IPS-NIHi11 (cell line): ENCODE results near the gene GADD45A.
A peak's percentile ranks its signal among the peaks of the same experiment; 100 is the strongest.

Experiments
- DNase-seq: peaks from one replicate; pipeline ENCODE4 v3.0.0; 2012; ENCODE audit warnings: mixed read lengths, low spot score

Gene GADD45A

DNA sequence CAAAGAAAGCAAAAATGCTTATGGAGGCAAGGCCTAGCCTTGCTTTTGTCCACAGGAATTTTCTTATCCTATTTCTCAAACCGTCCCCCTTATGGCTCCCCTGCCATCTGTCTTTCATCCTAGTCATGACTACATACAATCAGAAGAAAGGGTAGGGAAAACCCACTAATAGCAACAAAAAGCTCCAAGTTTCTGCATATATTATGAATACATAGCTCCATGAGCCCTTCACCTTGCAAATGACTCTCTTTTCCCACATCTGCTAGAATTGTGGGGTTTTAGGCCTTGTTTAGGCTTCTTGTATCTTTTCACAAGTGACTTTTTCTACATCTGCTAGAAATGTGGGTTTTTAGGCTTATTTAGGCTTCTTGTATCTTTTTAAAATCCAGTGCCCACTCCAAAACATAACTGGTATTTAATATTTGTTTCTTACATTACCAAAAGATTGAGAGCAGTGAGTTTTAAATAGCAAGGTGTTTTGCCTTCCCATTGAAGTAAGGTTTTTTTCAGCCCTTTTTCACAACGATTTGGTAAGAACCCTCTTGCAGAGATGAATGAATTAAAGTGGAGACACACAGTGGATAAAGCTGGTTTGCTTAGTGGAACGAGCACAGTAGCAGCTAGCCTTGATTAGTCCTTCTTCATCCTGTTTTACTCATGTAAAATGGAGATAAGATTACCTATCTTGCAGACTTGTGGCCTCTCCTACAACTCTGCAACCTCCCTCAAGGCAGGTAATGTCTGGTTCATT lies 4.4 kb downstream of the GADD45A start:
- no peak for DNase-seq

DNA sequence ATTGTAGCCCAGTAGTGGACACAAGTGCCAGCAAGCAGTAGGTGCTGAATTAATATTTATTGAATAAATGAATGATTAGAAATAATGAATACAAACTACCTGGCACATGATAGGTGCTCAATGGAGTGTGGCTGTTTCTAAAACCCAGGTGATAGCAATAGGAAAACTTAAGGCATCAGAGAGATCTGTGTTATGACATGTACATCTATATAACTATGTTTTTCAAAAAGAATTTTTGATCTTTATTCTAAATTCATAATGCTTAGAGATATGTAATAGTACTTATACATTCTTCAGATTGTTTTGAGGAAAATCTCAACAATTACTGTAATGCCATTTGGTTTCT lies 5.0 kb downstream of the GADD45A start:
- no peak for DNase-seq

DNA sequence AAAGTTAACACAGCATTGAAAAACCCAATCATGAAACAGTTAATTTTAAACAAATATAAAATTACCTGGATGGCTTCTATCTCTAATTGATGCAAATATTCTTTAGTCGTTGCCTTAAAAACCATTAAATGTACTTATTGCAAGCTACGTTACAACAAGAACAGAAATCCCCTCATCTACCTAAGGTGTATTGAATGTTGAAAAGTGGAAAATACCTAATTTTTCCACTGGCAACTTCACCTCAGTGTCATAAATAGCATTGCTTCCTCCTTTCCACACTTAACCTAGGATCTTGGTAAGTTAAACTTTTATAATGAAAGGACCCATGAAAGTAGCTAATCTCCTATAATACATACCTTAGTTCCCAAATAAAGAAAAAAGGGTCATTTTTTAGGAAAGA lies 5.4 kb downstream of the GADD45A start:
- DNase-seq = no peak

DNA sequence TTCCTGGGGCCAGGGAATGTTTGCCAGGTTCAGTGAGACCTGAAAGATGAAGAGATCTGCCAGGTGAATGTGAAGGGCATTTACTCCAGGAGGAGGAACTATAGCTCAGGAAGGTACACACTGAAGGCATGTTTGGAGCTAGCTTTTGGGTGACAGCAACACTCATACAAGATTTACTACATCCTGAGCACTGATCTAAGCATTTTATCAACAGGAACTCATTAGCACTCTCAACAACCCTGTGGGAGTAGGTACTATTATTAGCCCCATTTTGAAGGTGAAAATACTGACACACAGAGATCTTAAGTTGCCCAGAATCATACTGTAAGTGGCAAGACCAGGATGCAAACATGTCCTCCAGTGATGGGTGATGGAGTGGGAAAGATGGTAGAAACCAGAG lies 6.7 kb downstream of the GADD45A start:
- DNase-seq = no peak

DNA sequence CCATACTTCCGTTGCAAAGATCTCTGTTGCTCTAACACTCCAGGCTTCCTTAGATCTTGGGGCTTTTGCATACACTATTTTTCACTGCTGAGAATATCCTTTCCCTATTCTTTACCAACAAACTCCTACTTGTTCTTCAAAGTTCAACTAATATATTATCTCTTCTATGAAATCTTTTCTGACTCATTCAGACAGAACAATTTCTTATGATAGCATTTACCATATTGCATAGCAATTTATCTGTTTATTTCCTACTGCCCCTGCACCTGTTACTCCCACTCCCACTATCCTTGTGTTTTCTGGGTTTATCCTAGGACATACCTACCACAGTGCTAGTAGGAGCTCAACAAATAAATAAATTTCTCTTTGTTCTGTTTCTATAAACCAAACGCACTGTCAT lies 11.0 kb downstream of the GADD45A start:
- no peak for DNase-seq

DNA sequence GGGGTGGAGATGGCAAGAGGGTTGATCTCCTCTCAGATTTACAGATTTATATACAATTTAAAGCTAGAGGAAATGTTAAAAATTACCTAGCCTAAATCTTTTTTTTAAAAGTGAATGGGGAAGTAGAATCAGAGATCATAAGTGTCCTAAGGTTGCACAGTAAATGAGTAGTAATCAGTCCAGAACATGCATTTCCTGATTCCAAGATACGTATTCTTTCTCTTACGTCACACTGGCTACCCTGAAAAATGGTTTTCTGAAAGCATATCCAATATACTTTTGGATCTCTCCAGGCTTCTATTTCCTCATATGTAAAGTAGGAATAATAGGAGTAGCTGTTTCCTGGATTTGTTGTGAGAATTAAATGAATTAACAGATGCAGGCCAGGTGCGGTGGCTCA lies 11.7 kb downstream of the GADD45A start:
- no peak for DNase-seq

DNA sequence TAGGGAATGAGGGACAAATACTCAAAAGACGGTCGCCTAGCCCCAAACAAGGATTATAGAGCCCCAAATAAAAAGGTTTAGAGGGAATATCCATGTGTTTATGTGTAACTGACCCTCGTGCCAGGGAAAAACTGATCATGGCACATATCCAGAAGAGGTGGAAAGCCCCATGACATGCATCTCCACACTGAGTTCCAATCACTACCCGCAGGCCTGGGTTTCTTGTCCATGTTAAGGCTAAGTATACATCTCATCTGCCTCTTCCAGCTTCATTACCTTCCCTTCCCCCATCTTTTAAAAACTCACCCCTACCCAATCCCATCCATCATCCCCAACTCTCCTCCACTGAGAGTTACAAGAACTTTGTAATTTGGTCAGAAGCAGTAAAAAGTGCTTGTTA lies 15.2 kb downstream of the GADD45A start:
- no peak for DNase-seq

DNA sequence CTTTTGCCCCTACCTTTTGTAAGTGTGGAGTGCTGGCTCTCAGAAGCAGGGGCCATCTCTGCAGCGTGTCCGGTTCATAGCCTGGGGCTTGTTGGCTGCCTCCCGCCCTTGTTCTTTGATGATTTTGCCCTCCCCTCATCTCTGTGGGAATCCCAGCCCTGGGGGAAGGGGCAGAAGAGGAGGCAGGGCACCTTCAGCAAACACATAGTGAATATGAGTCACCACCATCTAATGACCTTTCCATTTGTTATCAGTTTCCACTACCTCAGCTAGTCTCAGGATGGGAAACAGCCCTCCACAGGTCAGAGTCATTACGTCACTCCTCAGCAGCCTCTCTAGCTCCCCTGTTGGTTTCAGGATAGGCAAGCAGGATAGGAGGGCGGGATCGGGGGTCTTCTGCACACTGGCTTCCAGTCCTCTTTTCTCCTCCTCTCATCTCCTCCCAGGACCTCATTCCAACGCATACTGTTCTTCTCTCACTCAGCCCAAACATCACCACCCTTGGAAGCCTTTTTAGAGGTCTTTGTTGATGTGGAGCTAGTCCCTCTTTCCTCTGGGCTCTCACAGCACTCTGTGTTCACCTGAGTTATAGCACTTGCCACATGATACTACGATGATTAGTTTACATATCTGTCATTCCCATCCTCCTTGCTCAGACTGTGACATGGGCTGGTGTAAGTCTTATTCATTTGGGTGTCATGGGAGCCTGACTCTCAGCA lies 15.8 kb downstream of the GADD45A start:
- DNase-seq = peak; percentile 66

DNA sequence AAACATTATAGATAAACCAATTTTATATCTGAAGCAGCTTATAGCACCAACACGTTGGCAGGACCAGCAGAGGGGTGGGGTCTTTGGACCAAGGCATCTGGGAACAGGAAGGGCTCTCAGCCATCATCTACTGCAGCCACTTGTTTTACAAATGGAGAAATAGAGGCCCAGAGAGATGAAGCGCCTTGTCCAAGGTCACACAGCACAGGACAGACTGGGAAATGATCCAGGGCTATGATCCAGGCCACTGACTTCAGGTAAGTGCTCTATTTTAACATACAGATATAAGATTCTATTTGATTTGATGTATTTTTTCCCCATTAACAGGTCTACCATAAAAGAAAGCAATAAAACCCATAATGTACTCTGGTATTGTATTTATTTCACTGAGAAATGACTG lies 16.9 kb downstream of the GADD45A start:
- no peak for DNase-seq

DNA sequence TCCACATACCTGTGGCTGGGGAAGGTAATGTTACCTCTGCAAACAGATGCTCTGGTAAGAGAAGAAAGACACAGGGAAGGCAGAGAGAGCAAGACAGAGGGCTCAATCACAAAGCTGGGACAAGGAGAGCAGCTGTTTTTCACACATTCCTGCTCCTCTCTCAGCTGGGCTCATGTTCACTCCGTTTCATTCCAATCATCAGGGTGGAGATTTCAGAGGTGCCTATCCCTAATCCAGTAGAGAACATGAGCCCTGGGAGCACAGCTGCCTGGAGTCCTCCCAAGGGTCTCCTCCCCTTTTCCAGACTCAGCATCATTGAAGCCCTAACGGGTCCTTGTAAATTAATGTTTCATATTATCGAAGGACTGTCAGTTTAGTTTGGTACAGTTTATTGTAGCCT lies 19.4 kb downstream of the GADD45A start:
- no peak for DNase-seq

DNA sequence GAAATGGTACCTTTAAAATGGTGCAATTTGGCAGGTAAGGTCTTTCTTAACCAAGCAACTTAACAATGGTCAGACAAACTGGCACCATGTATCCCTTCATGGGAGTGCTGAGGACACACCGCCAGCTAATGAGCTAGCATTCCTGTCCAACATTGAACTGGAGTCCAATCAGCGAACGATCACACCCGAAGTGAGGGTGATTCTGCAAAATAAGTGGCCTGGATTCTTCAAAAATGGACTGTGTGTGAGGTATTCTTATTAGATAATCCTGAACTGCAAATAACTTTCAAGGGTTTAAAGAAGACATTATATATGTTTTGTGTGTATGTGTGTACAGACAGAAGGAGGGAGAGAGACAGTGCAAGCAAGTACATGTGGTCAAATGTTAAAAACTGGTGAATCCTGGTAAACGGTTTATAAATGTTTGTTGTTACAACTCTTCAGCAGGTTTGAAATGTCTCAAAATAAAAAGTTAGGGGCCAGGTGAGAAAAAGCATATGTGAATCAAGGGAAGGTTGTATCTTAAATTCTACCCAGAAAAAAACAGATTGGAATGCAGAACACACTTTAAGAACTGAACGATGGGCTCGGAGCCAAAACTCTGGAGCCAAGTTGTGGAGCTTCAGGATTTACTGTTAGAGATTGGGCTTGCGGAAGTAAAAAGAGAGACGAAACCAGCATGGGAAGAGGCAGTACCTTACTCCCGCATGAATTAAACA lies 20.9 kb downstream of the GADD45A start:
- no peak for DNase-seq

DNA sequence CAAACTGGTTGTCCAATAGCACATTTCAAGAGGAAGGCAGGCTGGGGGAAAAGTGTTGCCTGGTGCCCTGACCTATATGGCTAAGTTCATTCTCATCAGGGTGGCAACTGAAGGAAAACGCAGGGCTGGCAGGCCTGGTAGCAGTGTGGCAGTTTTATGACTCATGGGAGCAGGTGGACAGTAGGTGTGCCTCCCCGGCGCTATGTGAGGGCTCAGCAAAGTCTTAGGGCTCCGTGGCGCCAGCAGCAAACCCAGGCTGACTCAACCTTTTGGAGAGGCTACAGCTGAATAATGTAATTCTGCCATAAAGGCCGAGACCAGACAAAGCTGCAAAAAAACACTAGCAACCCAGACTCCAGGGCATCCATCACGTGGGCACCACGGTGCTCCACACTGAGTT lies 23.6 kb downstream of the GADD45A start:
- DNase-seq = no peak

DNA sequence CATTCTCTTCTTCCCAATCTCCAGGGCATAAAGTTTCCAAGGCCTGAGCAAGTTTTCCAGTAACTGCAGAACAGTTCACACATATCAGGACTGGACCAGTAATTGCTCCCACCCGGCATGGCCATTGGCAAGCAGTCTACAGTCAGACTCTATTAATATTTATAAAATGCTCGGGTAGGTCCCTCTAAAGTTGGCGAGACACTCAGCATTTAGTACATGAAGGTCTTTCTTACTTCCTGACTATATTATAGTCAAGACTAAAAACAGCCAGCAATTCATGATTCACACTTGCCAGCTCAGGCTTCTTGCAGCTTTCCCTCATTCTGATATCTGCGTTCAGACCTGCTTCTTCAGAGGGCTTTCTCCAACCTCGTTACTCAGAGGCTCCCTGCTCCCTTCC lies 25.4 kb downstream of the GADD45A start:
- DNase-seq = no peak

DNA sequence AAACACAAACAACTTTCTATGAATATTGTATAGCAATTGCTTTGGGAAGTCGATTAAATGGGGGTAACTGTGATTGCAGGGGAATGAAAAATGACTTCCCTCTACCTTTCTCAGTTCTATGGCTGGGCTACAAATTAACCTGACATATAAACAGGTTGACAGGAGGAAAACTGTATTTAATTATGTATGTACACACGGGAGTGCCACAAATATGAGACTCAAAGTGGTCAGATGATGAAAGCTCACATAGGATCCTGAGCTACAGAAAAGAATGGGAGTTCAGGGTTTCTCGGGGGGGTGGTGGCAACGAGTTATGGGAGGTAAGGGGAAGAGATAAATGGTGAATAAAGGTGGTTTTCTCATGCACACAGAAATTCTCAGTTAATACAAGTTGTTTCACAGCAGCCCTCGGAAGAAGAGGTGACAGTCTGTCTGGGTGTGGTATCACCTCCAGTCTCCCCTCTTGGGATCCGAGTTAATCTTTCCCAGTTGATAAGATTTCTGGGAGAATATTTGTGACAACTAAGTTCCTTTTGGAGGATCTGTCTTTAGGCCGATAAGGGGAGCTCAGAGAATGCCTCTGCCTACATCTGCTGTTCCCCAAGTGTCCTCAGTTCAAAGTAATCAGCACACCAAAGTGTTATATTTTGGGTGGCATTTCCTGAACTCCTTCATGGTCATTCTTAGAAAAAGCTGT lies 26.3 kb downstream of the GADD45A start:
- DNase-seq = no peak

DNA sequence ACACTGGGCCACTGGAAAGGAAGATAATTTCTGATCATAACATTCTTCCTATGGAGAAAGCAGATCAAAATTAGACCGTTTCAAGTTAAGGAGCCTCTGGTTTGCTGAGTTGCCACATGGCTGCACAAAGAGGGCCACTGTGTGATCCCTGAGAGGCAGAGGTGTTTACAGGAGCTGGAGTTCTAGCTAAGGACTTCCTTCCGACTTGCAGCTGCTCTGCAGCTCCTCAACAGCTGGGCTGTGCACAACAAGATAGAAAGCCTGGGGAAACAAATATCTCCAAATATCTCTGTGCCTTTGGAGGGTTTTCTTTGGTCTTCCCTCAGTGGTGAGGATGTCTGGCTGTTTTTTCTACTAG lies 26.8 kb downstream of the GADD45A start:
- no peak for DNase-seq

DNA sequence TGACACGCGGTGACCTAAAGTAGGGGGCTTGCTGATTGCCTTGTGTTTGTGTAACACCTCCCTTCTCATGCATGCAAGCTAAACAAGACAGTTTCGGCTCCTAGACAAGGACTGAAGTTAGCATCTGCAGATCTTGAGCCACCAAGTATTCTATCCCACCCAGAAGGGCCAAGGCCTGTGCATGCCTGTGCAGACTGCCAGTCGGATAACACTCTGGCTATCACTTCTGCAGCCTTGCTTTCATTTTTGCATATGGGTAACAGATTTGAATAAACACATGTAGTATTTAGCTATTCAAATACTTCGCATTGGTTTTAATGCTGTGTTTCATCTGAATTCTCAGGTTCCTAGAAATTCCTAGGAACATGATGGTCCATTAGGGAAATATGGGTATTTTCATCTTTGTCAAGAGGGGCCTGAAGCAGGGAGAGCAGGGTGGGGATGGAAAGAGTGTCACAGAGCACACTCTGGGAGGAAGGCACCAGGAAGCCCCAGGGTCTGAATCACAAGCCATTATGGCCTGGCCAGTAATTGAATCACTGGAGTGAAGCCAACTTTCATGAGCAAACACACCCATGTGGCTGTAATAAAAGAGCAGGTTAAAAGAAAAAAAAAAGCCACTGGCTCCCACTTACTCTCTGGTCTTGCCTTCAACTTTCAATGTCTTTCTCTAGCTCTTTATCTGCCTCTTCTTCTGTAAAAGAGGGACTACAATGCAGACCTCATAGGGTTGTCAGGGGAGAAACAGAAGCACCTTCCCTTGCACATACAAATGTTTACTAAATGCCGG lies 28.3 kb downstream of the GADD45A start:
- peak; percentile 33 for DNase-seq

DNA sequence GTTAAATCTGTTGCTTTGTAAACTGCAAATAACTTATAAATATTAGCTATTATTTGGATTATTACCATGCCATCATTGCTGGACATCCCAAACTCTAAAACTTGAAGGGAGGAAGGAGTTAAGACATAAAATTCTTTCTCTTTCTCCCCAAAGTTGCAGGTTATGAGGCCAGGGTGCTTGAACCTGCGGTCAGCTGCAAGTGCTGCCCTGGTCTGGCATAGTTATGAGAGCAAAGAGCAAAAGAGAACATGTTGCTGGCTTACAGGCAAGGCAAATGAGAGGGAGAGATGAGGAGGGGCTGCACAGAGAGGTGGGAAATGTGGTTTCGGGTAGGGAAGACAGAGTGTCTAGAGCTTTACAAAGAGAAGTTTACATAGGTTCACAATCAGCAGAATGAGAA lies 30.8 kb downstream of the GADD45A start:
- no peak for DNase-seq

DNA sequence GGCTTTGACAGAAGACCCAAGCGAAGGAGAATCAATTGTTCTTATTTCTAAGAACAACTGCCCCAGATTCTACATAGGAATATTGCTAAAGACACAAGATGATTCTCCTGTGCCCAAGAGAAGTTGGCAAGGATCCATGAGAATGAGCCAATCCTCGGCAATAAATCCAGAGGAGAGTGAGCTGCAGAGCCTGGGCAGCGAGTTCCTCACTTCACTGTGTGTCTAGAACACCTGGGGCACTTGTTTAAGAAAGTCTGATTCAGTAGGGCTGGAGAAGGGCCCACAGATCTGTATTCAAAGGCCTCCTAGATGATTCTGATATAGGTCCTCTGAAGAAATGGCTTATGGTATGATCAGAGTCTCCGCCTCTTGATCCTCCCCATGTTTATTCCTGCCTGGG lies 31.8 kb downstream of the GADD45A start:
- no peak for DNase-seq

DNA sequence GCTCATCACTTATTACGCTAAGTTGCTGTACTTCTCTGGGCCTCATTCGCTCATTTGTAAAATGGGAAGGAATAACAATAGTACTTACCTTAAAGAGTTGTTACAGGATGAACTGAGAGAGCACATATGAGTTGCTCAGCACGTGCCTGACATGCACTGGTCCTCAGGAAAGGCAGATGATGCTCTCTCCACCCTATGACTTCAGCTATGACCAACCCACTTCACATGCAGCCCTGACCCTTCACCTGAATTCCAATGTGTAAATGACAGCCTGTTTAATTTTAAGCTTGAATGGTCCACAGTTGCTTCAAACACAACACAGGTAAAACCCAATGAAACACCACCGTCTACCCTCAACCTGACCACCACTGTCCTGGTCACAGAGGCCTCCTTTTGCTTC lies 32.9 kb downstream of the GADD45A start:
- DNase-seq = no peak

DNA sequence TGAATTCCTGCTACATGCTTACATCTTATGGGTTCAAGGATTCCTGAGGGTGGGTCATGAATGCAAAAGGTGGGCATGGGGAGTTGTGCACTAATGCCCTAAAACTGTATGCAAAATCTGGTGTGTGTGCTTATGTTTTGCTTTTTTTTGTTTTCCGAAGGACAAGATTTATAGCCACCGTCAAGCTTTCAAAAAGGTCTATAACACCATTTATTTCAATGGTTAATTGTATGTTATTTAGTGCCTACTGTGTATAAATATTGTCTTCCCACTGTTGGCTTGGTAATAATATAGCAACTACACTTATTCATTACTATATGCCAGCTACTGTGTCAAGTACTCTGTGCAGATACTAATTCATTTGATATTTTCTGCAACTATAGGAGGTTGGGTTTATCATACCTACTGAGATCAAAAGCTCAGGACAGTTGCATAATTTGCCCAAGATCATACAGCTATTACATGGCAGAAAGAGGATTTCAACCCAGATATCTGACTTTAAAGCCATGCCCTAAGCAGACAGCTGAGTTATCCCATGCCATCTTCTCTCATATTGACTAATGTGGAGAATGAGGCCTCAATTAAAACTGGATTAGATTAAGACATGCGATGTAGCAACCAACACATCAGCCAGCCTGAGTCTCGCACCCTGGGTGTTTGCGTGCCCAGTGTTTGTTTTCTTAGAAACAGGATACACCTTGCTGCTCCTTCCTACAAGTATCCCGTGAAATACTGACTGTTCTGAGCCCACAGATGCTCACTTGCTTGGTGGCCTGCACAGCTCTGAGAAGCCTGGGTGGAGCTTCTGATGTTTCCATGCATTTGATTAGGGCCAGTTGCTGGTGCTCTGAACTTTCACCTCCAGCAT lies 34.6 kb downstream of the GADD45A start:
- no peak for DNase-seq

DNA sequence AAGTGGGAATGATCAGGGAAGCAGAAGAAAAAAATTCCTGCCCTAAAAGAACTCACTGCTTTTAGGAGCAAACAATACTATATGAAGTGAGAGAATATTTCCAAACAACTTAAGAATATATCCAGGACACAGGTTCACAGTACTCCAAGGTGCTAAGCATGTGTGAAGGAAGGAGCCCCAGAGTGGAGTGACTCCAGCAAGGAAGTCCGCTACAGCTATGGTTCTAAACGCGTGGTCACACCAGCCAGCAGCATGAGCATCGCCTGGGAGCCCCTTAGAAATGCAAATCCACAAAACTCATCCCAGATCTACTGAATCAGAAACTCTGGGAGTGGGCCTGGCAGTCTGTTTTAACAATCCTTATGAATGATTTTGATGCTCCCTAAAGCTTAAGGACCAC lies 36.1 kb downstream of the GADD45A start:
- no peak for DNase-seq
